HCT116 (cell line): ENCODE data around the gene RPL15. TPM values are rescaled to one million over a fixed set of nuclear protein-coding genes. Genes with fewer than 3 reads are reported as not detected.

Source experiments
- ATAC-seq: fragments of 200-7000 bp; cut with Tn5 transposase; 2 replicates; pipeline ENCODE4 v1.9.1; 2020; ENCODE audit warnings: mild to moderate bottlenecking, moderate library complexity
- BruUV-seq: library from RNA; stranded (reverse); fragments of 400-500 nt; replicated peaks from 2 replicates; lab custom pipeline; 2021; lab: Mats Ljungman, UMichigan
- CTCF ChIA-PET: fragments of 300-600 bp; sonication (Branson Sonifier 250); formaldehyde crosslinking; loops from one replicate; lab custom pipeline; 2021; ENCODE audit warnings: antibody characterized with exemption; lab: Charles Lee
- POLR2A ChIA-PET: fragments of 300-600, 350-600 bp; sonication (Branson Sonifier 250); formaldehyde crosslinking; loops from one replicate; lab custom pipeline; 2021; ENCODE audit warnings: antibody characterized with exemption; lab: Charles Lee
- RAD21 ChIA-PET, 2 experiments: fragments of 300-600 bp; sonication (Branson Sonifier 250); formaldehyde crosslinking; loops; one replicate each; lab custom pipeline; 2023; ENCODE audit warnings: low total read pairs in 2 of 2; ENCODE audit not compliant: uncharacterized antibody in 2 of 2, unreplicated experiment in 2 of 2, low non-redundant PET in 1 of 2; lab: Charles Lee
- DNase-seq: peaks from one replicate; pipeline ENCODE4 v3.0.0-alpha.2; 2010; ENCODE audit warnings: low read depth, low spot score
- H2AFZ ChIP-seq: fragments of 200-600 bp; shearing (Covaris generic), sonication (generic); 2 replicates; pipeline ENCODE4 v1.6.1; 2017; ENCODE audit warnings: low read depth, mixed run types, mixed read lengths, antibody characterized with exemption, low read length; ENCODE audit not compliant: poor library complexity, severe bottlenecking
- H3K27ac ChIP-seq: 2 replicates; pipeline ENCODE4 v1.5.1; 2012; ENCODE audit warnings: low read depth, low read length
- H3K27me3 ChIP-seq: fragments of 200-600 bp; sonication (generic); 2 replicates; pipeline ENCODE4 v1.6.1; 2016; ENCODE audit warnings: mixed run types, low read length, mixed read lengths; ENCODE audit not compliant: insufficient read depth
- H3K36me3 ChIP-seq, 2 experiments: fragments of 200-500 bp in 1 of 2; fragments of 200-600 bp in 1 of 2; sonication (Bioruptor generic) in 1 of 2; sonication (generic) in 1 of 2; 2 replicates each; pipeline versions ENCODE4 v1.5.1 to v1.6.1; 2014 to 2016; ENCODE audit warnings: low read length in 2 of 2, inconsistent platforms in 1 of 2, mixed read lengths in 1 of 2, mixed run types in 1 of 2; ENCODE audit not compliant: insufficient read depth in 2 of 2, control insufficient read depth in 1 of 2
- H3K4me1 ChIP-seq, 2 experiments: fragments of 200-600 bp in 1 of 2; sonication (generic) in 1 of 2; 2 replicates each; pipeline versions ENCODE4 v1.5.1 to v1.6.1; 2012 to 2017; ENCODE audit warnings: low read length in 2 of 2, inconsistent platforms in 1 of 2, mild to moderate bottlenecking in 1 of 2, mixed read lengths in 1 of 2, mixed run types in 1 of 2, moderate library complexity in 1 of 2; ENCODE audit not compliant: insufficient read depth in 2 of 2, control insufficient read depth in 1 of 2
- H3K4me2 ChIP-seq: fragments of 200-600 bp; sonication (generic); 2 replicates; pipeline ENCODE4 v1.6.1; 2017; ENCODE audit warnings: mixed run types, low read length, mixed read lengths
- H3K4me3 ChIP-seq, 2 experiments: fragments of 200-600 bp in 1 of 2; sonication (generic) in 1 of 2; replicated peaks in 1 of 2; 2 replicates each; pipeline ENCODE4 v1.5.1; 2011 to 2016; ENCODE audit warnings: low read length in 2 of 2, control low read depth in 1 of 2, low read depth in 1 of 2, mild to moderate bottlenecking in 1 of 2, mixed read lengths in 1 of 2, mixed run types in 1 of 2
- H3K79me2 ChIP-seq: fragments of 200-600 bp; sonication (generic); 2 replicates; pipeline ENCODE4 v1.6.1; 2017; ENCODE audit warnings: mild to moderate bottlenecking, mixed run types, low read length, moderate library complexity, mixed read lengths; ENCODE audit not compliant: insufficient read depth
- H3K9ac ChIP-seq: fragments of 200-600 bp; sonication (generic); 2 replicates; pipeline ENCODE4 v1.6.1; 2016; ENCODE audit warnings: low read length, mixed read lengths
- H3K9me2 ChIP-seq: fragments of 200-600 bp; sonication (generic), shearing (Covaris generic); 2 replicates; pipeline ENCODE4 v1.6.1; 2017; ENCODE audit warnings: mixed run types, mild to moderate bottlenecking, moderate library complexity; ENCODE audit not compliant: insufficient read depth
- H3K9me3 ChIP-seq, 2 experiments: fragments of 200-500 bp in 1 of 2; fragments of 200-600 bp in 1 of 2; sonication (Bioruptor generic) in 1 of 2; sonication (generic) in 1 of 2; 2 replicates each; pipeline ENCODE4 v1.6.1; 2014 to 2017; ENCODE audit warnings: low read length in 2 of 2, mixed read lengths in 2 of 2, inconsistent platforms in 1 of 2, low read depth in 1 of 2, mild to moderate bottlenecking in 1 of 2, mixed run types in 1 of 2, moderate library complexity in 1 of 2; ENCODE audit not compliant: control insufficient read depth in 1 of 2, insufficient read depth in 1 of 2
- H4K20me1 ChIP-seq: fragments of 200-600 bp; sonication (generic), shearing (Covaris generic); 2 replicates; pipeline ENCODE4 v1.6.1; 2017; ENCODE audit warnings: mixed run types, mild to moderate bottlenecking, moderate library complexity; ENCODE audit not compliant: insufficient read depth
- CEBPB ChIP-seq: IDR thresholded peaks from 2 replicates; pipeline ENCODE4 v1.6.1; 2012; ENCODE audit warnings: low read depth
- EGR1 ChIP-seq: IDR thresholded peaks from 2 replicates; pipeline ENCODE4 v1.6.1; 2012; ENCODE audit warnings: low read depth
- JUND ChIP-seq: IDR thresholded peaks from 2 replicates; pipeline ENCODE4 v1.6.1; 2012
- POLR2A ChIP-seq: IDR thresholded peaks from 2 replicates; pipeline ENCODE4 v1.7.0; 2011; ENCODE audit warnings: borderline replicate concordance; ENCODE audit not compliant: insufficient read depth, insufficient read length; ENCODE audit errors: extremely low read depth
- POLR2AphosphoS5 ChIP-seq: IDR thresholded peaks from 2 replicates; pipeline ENCODE4 v1.6.1; 2011; ENCODE audit warnings: mild to moderate bottlenecking, low read depth, low read length, moderate library complexity
- SP1 ChIP-seq: IDR thresholded peaks from 2 replicates; pipeline ENCODE4 v1.6.1; 2012; ENCODE audit warnings: low read depth
- TCF7L2 ChIP-seq: IDR thresholded peaks from 2 replicates; pipeline ENCODE4 v1.7.0; 2011; ENCODE audit warnings: borderline replicate concordance, inconsistent platforms; ENCODE audit not compliant: insufficient read depth, insufficient read length; ENCODE audit errors: extremely low read depth
- ZNF274 ChIP-seq: fragments of 200-500 bp; sonication (Bioruptor generic); IDR thresholded peaks from 2 replicates; pipeline ENCODE4 v1.6.1; 2014; ENCODE audit warnings: mild to moderate bottlenecking, low read depth, low read length, inconsistent platforms
- intact Hi-C: fragments of 100-400 bp; cut with micrococcal nuclease; formaldehyde crosslinking; loops from 2 replicates; pipeline ENCODE4 v1.10.0; 2022
- total RNA-seq: library from RNA; stranded (reverse); gene quantifications from one replicate; pipeline ENCODE4 v1.2.1, GENCODE V29; 2021; ENCODE audit not compliant: unreplicated experiment
- TF ChIP-seq, protein P1 (sequence below): IDR thresholded peaks from 2 replicates; pipeline ENCODE4 v1.6.1; 2011; ENCODE audit warnings: mild to moderate bottlenecking, low read length, moderate library complexity; ENCODE audit not compliant: insufficient replicate concordance; ENCODE audit errors: extremely low read depth
- TF ChIP-seq, protein P2 (sequence below): IDR thresholded peaks from 2 replicates; pipeline ENCODE4 v1.6.1; 2012

Gene RPL15
- total RNA-seq, 1 experiment from 2014 or later: 2,177 TPM

DNA sequence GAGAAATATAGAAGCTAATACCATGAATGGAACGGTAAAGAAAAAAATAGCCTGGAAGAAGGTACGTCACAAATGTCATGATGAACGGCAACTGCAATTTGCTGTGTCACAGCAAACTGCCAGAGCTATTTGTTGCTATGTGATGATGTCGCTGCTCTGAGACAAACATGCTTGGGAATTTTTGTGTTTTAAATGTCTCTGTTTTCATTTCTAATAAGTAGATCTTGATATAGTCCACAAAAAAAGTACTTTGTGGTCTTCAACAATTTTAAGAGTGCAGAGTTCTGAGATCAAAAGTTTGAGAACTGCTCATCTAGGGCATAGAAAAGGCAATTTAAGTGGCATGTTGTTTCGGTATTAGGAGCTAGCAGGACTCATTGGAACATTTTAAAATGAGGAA lies 23.8 kb downstream of the RPL15 start:
- ChIA-PET CTCF (no interaction called here), POLR2A (no interaction called here), RAD21 (no interaction called here)
- no peaks in the 10 kb centered on the region for H3K27me3 ChIP-seq
- ATAC-seq (no peak), DNase-seq (no peak)
- H3K27ac ChIP-seq: no peak overlapping the region
- no TSS peak for BruUV-seq
- no peak overlapping the region for H2AFZ ChIP-seq
- H4K20me1 ChIP-seq: no peaks in the 10 kb centered on the region
- no peak overlapping the region for H3K4me2 ChIP-seq
- H3K36me3 ChIP-seq: no peaks in the 10 kb centered on the region
- intact Hi-C loops: no loop called here
- no peak overlapping the region for H3K4me3 ChIP-seq
- no peak for TF ChIP-seq POLR2A
- no peak for TF ChIP-seq TCF7L2
- no peak for TF ChIP-seq JUND
- H3K79me2 ChIP-seq: no peaks in the 10 kb centered on the region
- H3K9me3 ChIP-seq: no peaks in the 10 kb centered on the region
- H3K9ac ChIP-seq: no peak overlapping the region
- H3K9me2 ChIP-seq: no peaks in the 10 kb centered on the region
- H3K4me1 ChIP-seq: peaks cover 8 to 9% of the 10 kb centered on the region in 2 experiments; a peak in 3 of 4 replicates

DNA sequence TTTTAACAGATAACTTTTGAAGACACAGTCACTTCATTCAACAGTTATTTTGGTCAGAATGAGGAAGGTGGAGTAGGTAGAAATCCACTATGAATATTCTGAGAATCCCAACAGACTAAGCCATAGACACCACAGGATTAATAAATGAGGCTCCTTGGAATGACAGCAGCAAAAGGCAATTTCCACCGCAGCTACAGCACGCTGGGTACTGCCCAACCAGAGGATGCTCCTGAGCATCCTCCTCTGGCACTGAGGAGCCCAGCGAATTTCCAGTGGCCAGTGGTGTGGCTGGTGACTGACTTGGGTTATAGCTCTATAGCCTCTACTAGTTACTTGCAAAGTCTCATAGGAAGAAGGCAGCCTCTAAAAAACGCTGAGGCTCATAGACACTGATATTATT lies 24.5 kb downstream of the RPL15 start:
- Histone ChIP-seq H3K36me3 (no peaks in the 10 kb centered on the region), H3K9me3 (no peaks in the 10 kb centered on the region), H3K9me2 (no peaks in the 10 kb centered on the region), H4K20me1 (no peaks in the 10 kb centered on the region)
- CTCF ChIA-PET: no interaction called here
- ATAC-seq: no peak
- BruUV-seq: no TSS peak
- no peak for TF ChIP-seq POLR2AphosphoS5
- no peak for TF ChIP-seq ZNF274
- TF ChIP-seq JUND: no peak
- TF ChIP-seq, protein P1, sequence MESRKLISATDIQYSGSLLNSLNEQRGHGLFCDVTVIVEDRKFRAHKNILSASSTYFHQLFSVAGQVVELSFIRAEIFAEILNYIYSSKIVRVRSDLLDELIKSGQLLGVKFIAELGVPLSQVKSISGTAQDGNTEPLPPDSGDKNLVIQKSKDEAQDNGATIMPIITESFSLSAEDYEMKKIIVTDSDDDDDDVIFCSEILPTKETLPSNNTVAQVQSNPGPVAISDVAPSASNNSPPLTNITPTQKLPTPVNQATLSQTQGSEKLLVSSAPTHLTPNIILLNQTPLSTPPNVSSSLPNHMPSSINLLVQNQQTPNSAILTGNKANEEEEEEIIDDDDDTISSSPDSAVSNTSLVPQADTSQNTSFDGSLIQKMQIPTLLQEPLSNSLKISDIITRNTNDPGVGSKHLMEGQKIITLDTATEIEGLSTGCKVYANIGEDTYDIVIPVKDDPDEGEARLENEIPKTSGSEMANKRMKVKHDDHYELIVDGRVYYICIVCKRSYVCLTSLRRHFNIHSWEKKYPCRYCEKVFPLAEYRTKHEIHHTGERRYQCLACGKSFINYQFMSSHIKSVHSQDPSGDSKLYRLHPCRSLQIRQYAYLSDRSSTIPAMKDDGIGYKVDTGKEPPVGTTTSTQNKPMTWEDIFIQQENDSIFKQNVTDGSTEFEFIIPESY: no peak
- no peak for TF ChIP-seq SP1
- TF ChIP-seq POLR2A: no peak
- no peak for TF ChIP-seq CEBPB
- TF ChIP-seq EGR1: no peak
- TF ChIP-seq, protein P2, sequence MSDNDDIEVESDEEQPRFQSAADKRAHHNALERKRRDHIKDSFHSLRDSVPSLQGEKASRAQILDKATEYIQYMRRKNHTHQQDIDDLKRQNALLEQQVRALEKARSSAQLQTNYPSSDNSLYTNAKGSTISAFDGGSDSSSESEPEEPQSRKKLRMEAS: no peak
- TF ChIP-seq, all 23 proteins: peak for 0
- Histone ChIP-seq H3K9ac (no peak overlapping the region), H3K4me3 (no peak overlapping the region), H3K79me2 (peaks cover 3% of the 10 kb centered on the region), H3K27me3 (no peaks in the 10 kb centered on the region), H3K27ac (no peak overlapping the region), H3K4me1 (peaks cover 8 to 13% of the 10 kb centered on the region in 2 experiments), H2AFZ (no peak overlapping the region), H3K4me2 (no peak overlapping the region)
- no peak for DNase-seq
- intact Hi-C loops: no loop called here
- ChIA-PET POLR2A (no interaction called here), RAD21 (no interaction called here)
